Endodermal cell (in vitro differentiated cells): ENCODE results near the gene KRTAP10-3. TPM values are rescaled to one million over a fixed set of nuclear protein-coding genes. Genes with fewer than 3 reads are reported as not detected.

Experiments
- DNase-seq: peaks from one replicate; pipeline ENCODE4 v3.0.0-alpha.2; 2017
- H3K27ac ChIP-seq: 2 replicates; pipeline ENCODE4 v1.5.1; 2013; ENCODE audit warnings: mild to moderate bottlenecking, low read depth, low read length, moderate library complexity
- H3K27me3 ChIP-seq: 2 replicates; pipeline ENCODE4 v1.6.1; 2013; ENCODE audit warnings: mild to moderate bottlenecking, low read length, moderate library complexity; ENCODE audit not compliant: insufficient read depth, control insufficient read depth, poor library complexity, severe bottlenecking
- H3K36me3 ChIP-seq: 2 replicates; pipeline ENCODE4 v1.7.0; 2013; ENCODE audit warnings: mild to moderate bottlenecking, low read length, moderate library complexity; ENCODE audit not compliant: control insufficient read depth, insufficient read depth
- H3K4me1 ChIP-seq: one replicate; pipeline ENCODE4 v1.7.0; 2013; ENCODE audit warnings: low read length; ENCODE audit not compliant: control insufficient read depth, insufficient read depth
- H3K4me3 ChIP-seq: 2 replicates; pipeline ENCODE4 v1.5.1; 2013; ENCODE audit warnings: mild to moderate bottlenecking, low read length, moderate library complexity
- H3K9ac ChIP-seq: 2 replicates; pipeline ENCODE4 v1.6.1; 2013; ENCODE audit warnings: mild to moderate bottlenecking, low read length, moderate library complexity; ENCODE audit not compliant: poor library complexity, severe bottlenecking; ENCODE audit errors: extremely low read depth
- H3K9me3 ChIP-seq: 2 replicates; pipeline ENCODE4 v1.6.1; 2013; ENCODE audit warnings: mild to moderate bottlenecking, low read length, moderate library complexity; ENCODE audit not compliant: control insufficient read depth
- H3K27ac Mint-ChIP-seq: 2 replicates; pipeline ENCODE4 v1.8.0; 2020; ENCODE audit warnings: mixed read lengths
- H3K27me3 Mint-ChIP-seq: 2 replicates; pipeline ENCODE4 v1.8.0; 2021; ENCODE audit warnings: mild to moderate bottlenecking, mixed read lengths; ENCODE audit not compliant: insufficient read depth
- H3K36me3 Mint-ChIP-seq: 2 replicates; pipeline ENCODE4 v1.8.0; 2020; ENCODE audit warnings: low read depth, mixed read lengths
- H3K4me1 Mint-ChIP-seq: 2 replicates; pipeline ENCODE4 v1.8.0; 2020; ENCODE audit warnings: mixed read lengths
- H3K4me3 Mint-ChIP-seq: 2 replicates; pipeline ENCODE4 v1.8.0; 2020; ENCODE audit warnings: mild to moderate bottlenecking, moderate library complexity, mixed read lengths
- H3K9me3 Mint-ChIP-seq: 2 replicates; pipeline ENCODE4 v1.8.0; 2020; ENCODE audit warnings: mild to moderate bottlenecking, mixed read lengths
- CTCF ChIP-seq: fragments of 200-600 bp; sonication (generic); conservative IDR thresholded peaks from 2 replicates; pipeline ENCODE4 v1.5.0; 2021; ENCODE audit warnings: antibody characterized with exemption, mild to moderate bottlenecking
- WGBS, 2 experiments: methylation state at CpG; one replicate each; pipeline versions ENCODE4 v1.1.5 to v1.1.7; 2013; ENCODE audit warnings: missing lambda C conversion rate in 2 of 2, mixed read lengths in 1 of 2; ENCODE audit not compliant: insufficient coverage in 1 of 2, insufficient read length in 1 of 2; 5-methylcytosine and 5-hydroxymethylcytosine counted together
- total RNA-seq, 2 donors: library from RNA; stranded (reverse); fragmentation: NEBNext Ultra II Directional in 1 of 2; extraction: Animal tissue kit (Norgen Biotek cat#: 25700) in 1 of 2; gene quantifications; 2 replicates in 1 of 2; 3 replicates in 1 of 2; pipeline ENCODE4 v1.2.1, GENCODE V29; 2021

Gene KRTAP10-3
- total RNA-seq, 2 donors from 2014 or later: not detected

- H3K27ac ChIP-seq: no peak overlapping the region
- Mint-ChIP-seq H3K9me3 (peaks cover 42% of the 10 kb centered on the region), H3K27ac (no peak overlapping the region), H3K36me3 (peaks cover 3% of the 10 kb centered on the region), H3K27me3 (peaks cover 2% of the 10 kb centered on the region), H3K4me3 (no peak overlapping the region), H3K4me1 (peaks cover 2% of the 10 kb centered on the region)
- WGBS, 2 experiments: 93 to 98% methylated on average over 11 to 15 of the region's 15 CpGs
- DNase-seq: no peak
- H3K36me3 ChIP-seq: no peaks in the 10 kb centered on the region
- no peak overlapping the region for H3K9ac ChIP-seq
- H3K4me3 ChIP-seq: no peak overlapping the region
- no peak for TF ChIP-seq CTCF
- no peaks in the 10 kb centered on the region for H3K4me1 ChIP-seq
- H3K27me3 ChIP-seq: no peaks in the 10 kb centered on the region
- H3K9me3 ChIP-seq: peaks cover 25% of the 10 kb centered on the region
Measured at GRCh38 chr21:44572959-44573583, 14.5 kb upstream of the KRTAP10-3 start.

- WGBS, 2 experiments: 93% methylated on average over 32 to 40 of the region's 40 CpGs
- Mint-ChIP-seq H3K9me3 (peaks cover 32% of the 10 kb centered on the region), H3K36me3 (no peaks in the 10 kb centered on the region), H3K27ac (no peak overlapping the region), H3K4me1 (peaks cover 2% of the 10 kb centered on the region), H3K4me3 (no peak overlapping the region), H3K27me3 (no peaks in the 10 kb centered on the region)
- Histone ChIP-seq H3K9ac (no peak overlapping the region), H3K4me1 (no peaks in the 10 kb centered on the region), H3K4me3 (no peak overlapping the region), H3K36me3 (no peaks in the 10 kb centered on the region), H3K27ac (no peak overlapping the region), H3K27me3 (no peaks in the 10 kb centered on the region), H3K9me3 (peaks cover 20% of the 10 kb centered on the region)
- no peak for TF ChIP-seq CTCF
- DNase-seq: no peak
Measured at GRCh38 chr21:44571844-44572782, 13.5 kb upstream of the KRTAP10-3 start.

- H3K4me1 Mint-ChIP-seq: peaks cover 2% of the 10 kb centered on the region
- no peak for DNase-seq
- peaks cover 26% of the 10 kb centered on the region for H3K9me3 Mint-ChIP-seq
- Histone ChIP-seq H3K4me3 (no peak overlapping the region), H3K4me1 (no peaks in the 10 kb centered on the region), H3K9ac (no peak overlapping the region), H3K9me3 (peaks cover 14% of the 10 kb centered on the region), H3K27ac (no peak overlapping the region), H3K36me3 (no peaks in the 10 kb centered on the region), H3K27me3 (no peaks in the 10 kb centered on the region)
- WGBS, 2 experiments: 69 to 96% methylated on average over 2 to 4 of the region's 4 CpGs
- no peak overlapping the region for H3K4me3 Mint-ChIP-seq
- H3K36me3 Mint-ChIP-seq: no peaks in the 10 kb centered on the region
- no peaks in the 10 kb centered on the region for H3K27me3 Mint-ChIP-seq
- no peak for TF ChIP-seq CTCF
- H3K27ac Mint-ChIP-seq: no peak overlapping the region
Measured at GRCh38 chr21:44571296-44571695, 12.7 kb upstream of the KRTAP10-3 start.
